Measurements from ENCODE around the gene VWF. TPM values are rescaled to one million over a fixed set of nuclear protein-coding genes. Genes with fewer than 3 reads are reported as not detected.
A peak's percentile ranks its signal among the peaks of the same experiment; 100 is the strongest.

VWF gene
- total and polyA plus RNA-seq, 2 of the 13 experiments (the other 11 are each of a cell fraction or from before 2014, with no cell fraction given) = 0.20 to 0.25 TPM

DNA sequence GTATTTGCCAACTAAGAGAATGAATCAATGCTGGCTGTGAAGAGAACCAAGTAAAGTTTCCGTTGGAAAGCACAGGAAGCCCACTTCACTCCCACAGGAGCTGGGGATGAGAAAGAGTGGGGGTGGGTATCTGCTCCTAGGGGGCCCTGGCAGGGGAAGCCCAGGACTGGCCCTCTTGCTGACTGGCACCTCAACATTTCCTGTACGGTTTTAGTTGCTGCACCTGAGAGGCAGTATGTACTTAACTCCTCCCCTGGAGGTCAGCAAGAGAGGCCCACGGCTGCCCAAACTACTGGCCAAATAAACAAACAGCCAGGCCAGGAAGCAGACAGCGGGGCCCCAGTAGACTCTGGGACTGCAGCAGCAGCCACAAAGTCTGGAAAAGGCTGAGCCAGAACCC, 33.8 kb upstream of the VWF start (continued):
- TF ChIP-seq HNF1A (IDR thresholded peaks at IDR 0.05; ENCODE audit: low read depth) = no peak
- no peak for TF ChIP-seq HNF1A (CRISPR knock-in tag; IDR thresholded peaks at IDR 0.05; ENCODE audit: borderline replicate concordance)
- no peak for TF ChIP-seq CHCHD3 (CRISPR knock-in tag; IDR thresholded peaks at IDR 0.05)
- no peak for TF ChIP-seq KMT2B (CRISPR knock-in tag; IDR thresholded peaks at IDR 0.05)
- TF ChIP-seq ZNF574 (CRISPR knock-in tag; IDR thresholded peaks at IDR 0.05) = peak; percentile 37; the same call in 1 of the 2 replicates
- TF ChIP-seq, protein P1, sequence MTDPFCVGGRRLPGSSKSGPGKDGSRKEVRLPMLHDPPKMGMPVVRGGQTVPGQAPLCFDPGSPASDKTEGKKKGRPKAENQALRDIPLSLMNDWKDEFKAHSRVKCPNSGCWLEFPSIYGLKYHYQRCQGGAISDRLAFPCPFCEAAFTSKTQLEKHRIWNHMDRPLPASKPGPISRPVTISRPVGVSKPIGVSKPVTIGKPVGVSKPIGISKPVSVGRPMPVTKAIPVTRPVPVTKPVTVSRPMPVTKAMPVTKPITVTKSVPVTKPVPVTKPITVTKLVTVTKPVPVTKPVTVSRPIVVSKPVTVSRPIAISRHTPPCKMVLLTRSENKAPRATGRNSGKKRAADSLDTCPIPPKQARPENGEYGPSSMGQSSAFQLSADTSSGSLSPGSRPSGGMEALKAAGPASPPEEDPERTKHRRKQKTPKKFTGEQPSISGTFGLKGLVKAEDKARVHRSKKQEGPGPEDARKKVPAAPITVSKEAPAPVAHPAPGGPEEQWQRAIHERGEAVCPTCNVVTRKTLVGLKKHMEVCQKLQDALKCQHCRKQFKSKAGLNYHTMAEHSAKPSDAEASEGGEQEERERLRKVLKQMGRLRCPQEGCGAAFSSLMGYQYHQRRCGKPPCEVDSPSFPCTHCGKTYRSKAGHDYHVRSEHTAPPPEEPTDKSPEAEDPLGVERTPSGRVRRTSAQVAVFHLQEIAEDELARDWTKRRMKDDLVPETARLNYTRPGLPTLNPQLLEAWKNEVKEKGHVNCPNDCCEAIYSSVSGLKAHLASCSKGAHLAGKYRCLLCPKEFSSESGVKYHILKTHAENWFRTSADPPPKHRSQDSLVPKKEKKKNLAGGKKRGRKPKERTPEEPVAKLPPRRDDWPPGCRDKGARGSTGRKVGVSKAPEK (CRISPR knock-in tag; IDR thresholded peaks at IDR 0.05; ENCODE audit: borderline replicate concordance) = no peak
- TF ChIP-seq SOX6 (IDR thresholded peaks at IDR 0.05) = no peak
- peak; percentile 47; the same call in 1 of the 2 replicates for TF ChIP-seq SOX6 (CRISPR knock-in tag; IDR thresholded peaks at IDR 0.05)
- TF ChIP-seq ATF7 (IDR thresholded peaks at IDR 0.05) = no peak
- no peak for TF ChIP-seq ATF7 (CRISPR knock-in tag; IDR thresholded peaks at IDR 0.05)
- no peak for TF ChIP-seq MYPOP (CRISPR knock-in tag; IDR thresholded peaks at IDR 0.05)
- TF ChIP-seq PAF1 (CRISPR knock-in tag; IDR thresholded peaks at IDR 0.05) = no peak
- TF ChIP-seq NFYC (CRISPR knock-in tag; IDR thresholded peaks at IDR 0.05) = no peak
- TF ChIP-seq SALL2 (CRISPR knock-in tag; IDR thresholded peaks at IDR 0.05) = no peak
- no peak for TF ChIP-seq AFF4 (CRISPR knock-in tag; IDR thresholded peaks at IDR 0.05)
- no peak for TF ChIP-seq SNAPC2 (CRISPR knock-in tag; IDR thresholded peaks at IDR 0.05)

All from HepG2 (cell line).